Measurements from ENCODE around the gene MLLT1. TPM values are rescaled to one million over a fixed set of nuclear protein-coding genes. Genes with fewer than 3 reads are reported as not detected.
A peak's percentile ranks its signal among the peaks of the same experiment; 100 is the strongest.

Gene MLLT1
- total RNA-seq, 4 donors from 2014 or later, result 5.9 to 103 (median 13.3) TPM

DNA sequence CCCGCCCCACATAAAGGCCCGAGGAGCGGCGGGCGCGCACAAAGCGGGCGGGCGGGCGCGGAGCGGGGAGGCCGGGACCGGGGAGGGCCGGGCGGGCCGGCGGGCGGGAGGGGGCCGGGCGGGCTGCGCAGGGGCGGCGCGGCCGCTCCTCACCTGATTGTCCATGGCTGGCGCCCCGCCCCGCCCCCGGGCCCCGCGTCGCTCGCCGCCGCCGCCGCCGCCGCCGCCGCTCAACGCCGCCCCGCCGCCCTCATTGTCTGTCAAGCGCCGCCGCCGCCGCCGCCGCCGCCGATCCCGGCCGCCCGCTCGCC is 200 bp downstream of the MLLT1 start:
- H3K27me3 ChIP-seq, result no peaks in the 10 kb centered on the region

DNA sequence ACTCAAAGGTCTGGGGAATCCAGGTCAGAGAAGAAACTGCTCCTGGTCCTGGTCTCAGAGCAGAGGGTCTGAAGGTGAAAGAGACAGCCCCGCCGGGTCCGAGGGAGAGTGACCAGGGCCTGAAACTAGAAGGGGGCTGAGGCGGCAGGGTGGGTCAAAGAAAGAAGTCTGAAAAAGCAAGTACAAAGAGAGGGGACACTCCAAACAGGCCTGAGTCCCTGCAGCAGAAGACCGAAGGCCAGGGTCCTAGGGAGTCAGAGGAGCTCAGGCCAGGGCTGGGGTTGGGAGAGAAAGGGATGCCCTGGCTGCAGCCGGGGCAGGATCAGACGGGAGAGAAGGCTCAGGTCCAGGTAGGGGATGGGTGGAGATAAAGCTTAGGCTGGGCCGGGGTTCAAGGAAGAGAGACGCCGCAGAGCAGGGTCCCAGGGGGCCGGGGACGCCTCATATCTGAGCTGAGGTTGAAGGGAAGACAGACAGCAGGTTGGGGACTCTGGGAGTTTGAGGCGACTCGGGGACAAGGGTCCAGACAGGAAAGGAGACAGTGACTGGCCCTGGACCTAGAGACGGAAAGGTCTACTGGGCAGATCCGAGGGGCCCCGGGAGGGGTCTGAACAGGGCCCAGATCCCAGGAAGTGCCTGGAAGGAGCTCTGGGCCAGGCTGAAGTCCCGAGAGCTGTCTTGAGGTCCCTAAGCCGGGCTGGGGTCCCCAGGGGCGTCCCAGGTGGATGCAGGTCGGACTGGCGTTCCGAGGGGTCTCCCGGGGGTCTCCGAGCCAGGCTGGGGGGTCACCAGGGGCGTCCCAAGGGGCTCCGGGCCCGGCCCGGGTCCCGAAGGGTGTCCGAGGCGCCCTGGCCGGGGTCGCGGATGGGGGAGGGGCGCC is 795 bp downstream of the MLLT1 start:
- peak overlapping the region; percentile 67 to 97 for H3K4me3 ChIP-seq
- peak; percentile 28 to 45 for DNase-seq
- H3K36me3 ChIP-seq, result no peaks in the 10 kb centered on the region
- H3K4me1 ChIP-seq, result peaks cover 9 to 17% of the 10 kb centered on the region in 2 donors
- intact Hi-C loops (cut with DNase I; ENCODE audit: low total_unique reads), result no loop called here
- TF ChIP-seq POLR2A (IDR thresholded peaks at IDR 0.05), result no peak
- H3K27ac ChIP-seq, result peak overlapping the region; percentile 92 to 93
- H3K9me3 ChIP-seq, result no peaks in the 10 kb centered on the region
- H3K27me3 ChIP-seq, result no peaks in the 10 kb centered on the region

More for the DNA sequence above, 200 bp downstream of the MLLT1 start:
- intact Hi-C loops (cut with DNase I; ENCODE audit: low total_unique reads), result no loop called here
- TF ChIP-seq POLR2A (IDR thresholded peaks at IDR 0.05) (no peak), CTCF (IDR thresholded peaks at IDR 0.05) (no peak)
- H3K27ac ChIP-seq, result peak overlapping the region; percentile 92 to 93
- no peaks in the 10 kb centered on the region for H3K9me3 ChIP-seq
- DNase-seq, result no peak
- peaks cover 7 to 11% of the 10 kb centered on the region in 2 donors for H3K4me1 ChIP-seq
- H3K4me3 ChIP-seq, result peak overlapping the region; percentile 67 to 97
- H3K36me3 ChIP-seq, result no peaks in the 10 kb centered on the region

GRCh38 chr19:6278051-6278450 is 1.7 kb downstream of the MLLT1 start:
- Histone ChIP-seq H3K4me3 (no peak overlapping the region), H3K9me3 (no peaks in the 10 kb centered on the region), H3K27me3 (no peaks in the 10 kb centered on the region), H3K27ac (peak overlapping the region; percentile 92 to 93), H3K4me1 (peaks cover 13 to 22% of the 10 kb centered on the region in 2 donors), H3K36me3 (no peaks in the 10 kb centered on the region)
- DNase-seq, result no peak
- intact Hi-C loops (cut with DNase I; ENCODE audit: low total_unique reads), result no loop called here
- TF ChIP-seq POLR2A (IDR thresholded peaks at IDR 0.05), result no peak
- no peak for TF ChIP-seq CTCF (IDR thresholded peaks at IDR 0.05)

- no peak overlapping the region for H3K4me3 ChIP-seq
- DNase-seq, result peak; percentile 80 to 81
These were observed 3.3 kb downstream of the MLLT1 start for GRCh38 chr19:6276447-6276846.

DNA sequence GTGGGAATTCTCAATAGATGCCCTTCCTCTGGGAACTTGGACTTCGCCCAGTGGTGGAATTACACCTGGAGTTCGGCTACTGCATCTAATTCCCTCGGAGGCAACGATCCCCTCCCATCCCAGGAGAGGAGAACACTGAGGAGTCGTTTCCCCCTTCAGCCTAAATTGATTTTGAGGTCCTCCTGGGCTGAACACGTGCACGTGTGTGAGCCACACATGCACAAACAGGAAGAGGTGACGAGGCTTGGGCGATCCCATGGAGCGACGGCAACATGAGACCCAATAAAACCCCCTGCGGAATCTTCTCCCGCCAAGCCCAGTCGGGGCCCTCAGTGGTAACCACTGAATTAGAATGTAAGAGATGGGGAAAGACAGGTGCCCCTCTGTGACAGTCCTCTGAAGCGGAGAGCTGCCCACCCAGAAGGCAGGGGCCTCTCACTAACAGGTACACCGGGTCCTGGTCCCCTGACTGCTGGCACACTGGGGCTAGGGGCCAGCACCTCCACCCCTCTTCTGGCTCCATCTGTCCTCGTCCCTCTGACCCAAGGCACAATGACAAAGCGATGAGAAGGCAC is 4.5 kb downstream of the MLLT1 start:
- no peak for TF ChIP-seq POLR2A (IDR thresholded peaks at IDR 0.05)
- no peak for TF ChIP-seq CTCF (IDR thresholded peaks at IDR 0.05)
- H3K9me3 ChIP-seq, result no peaks in the 10 kb centered on the region
- no peak for DNase-seq
- peak overlapping the region; percentile 92 to 93 for H3K27ac ChIP-seq
- intact Hi-C loops (cut with DNase I; ENCODE audit: low total_unique reads), result no loop called here
- no peaks in the 10 kb centered on the region for H3K27me3 ChIP-seq
- H3K4me3 ChIP-seq, result no peak overlapping the region
- peaks cover 27 to 47% of the 10 kb centered on the region in 2 donors for H3K4me1 ChIP-seq
- H3K36me3 ChIP-seq, result no peaks in the 10 kb centered on the region

More at GRCh38 chr19:6276447-6276846, 3.3 kb downstream of the MLLT1 start:
- Histone ChIP-seq H3K4me1 (peaks cover 21 to 38% of the 10 kb centered on the region in 2 donors), H3K27ac (peak overlapping the region; percentile 92 to 93), H3K36me3 (no peaks in the 10 kb centered on the region), H3K9me3 (no peaks in the 10 kb centered on the region), H3K27me3 (no peaks in the 10 kb centered on the region)
- TF ChIP-seq CTCF (IDR thresholded peaks at IDR 0.05) (no peak), POLR2A (IDR thresholded peaks at IDR 0.05) (no peak)
- intact Hi-C loops (cut with DNase I; ENCODE audit: low total_unique reads), result no loop called here

Measured in uterus (tissue), 4 donors.